NCI-H2081 (cell line): Measurements from ENCODE around the gene FNBP1L.

Experiments
- DNase-seq, 2 experiments: peaks; one replicate each; lab custom pipeline; 2025; lab: John Stamatoyannopoulos, UW

FNBP1L gene

DNA sequence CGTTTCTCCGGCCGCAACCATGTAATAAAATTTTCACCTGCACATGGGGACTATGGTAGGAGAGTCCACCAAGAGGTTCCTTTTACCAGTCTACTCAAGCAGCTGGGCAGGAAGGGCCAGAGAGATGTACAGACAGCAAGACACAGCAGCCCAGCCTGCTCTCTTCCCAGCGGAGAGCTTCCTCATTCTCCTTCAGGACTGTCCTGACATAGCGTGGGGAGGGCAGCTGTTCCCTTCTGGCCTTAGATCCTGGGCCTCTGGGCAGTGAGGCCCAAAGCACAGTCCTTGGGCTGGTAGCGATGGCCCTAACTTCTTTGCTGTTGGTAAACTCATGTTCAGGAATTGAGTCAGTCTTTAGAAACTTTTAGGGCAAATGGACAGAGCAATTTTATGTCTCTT, 144.6 kb downstream of the FNBP1L start:
- no peak for DNase-seq

DNA sequence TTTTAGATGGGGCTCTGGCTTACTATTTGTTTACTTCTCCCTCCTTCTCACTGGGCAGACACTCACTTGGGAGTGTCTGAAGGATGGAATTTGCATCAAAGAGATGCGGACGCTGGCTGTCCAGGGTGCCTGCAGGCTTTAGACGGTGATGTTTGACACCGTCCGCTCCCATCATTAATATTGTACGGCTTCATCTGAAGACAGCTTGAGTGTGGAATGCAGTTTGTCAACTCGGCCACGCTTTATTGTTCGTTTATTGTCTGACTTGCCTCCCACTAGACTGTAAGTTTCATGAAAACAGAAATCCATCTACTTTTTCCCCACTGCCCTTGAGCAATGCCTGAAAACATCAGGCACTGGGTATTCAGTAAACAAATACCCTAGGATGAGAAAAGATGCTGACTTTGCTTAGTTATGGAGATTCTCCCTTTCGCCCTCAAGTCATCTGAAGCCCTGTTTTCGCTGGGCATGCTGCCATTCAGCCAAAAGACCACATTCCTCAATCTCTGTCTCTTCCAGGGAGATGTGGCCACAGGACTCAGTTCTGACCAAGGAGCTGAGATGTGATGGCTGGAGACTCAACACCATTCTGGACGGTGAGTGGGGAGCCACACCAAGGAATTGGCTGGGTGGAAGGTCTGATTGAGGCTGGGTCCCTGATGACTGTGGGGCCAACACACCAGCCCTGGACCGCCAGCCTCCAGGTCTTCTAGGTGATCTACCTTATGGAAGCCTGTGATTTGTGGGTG, 146.1 kb downstream of the FNBP1L start:
- DNase-seq = no peak

DNA sequence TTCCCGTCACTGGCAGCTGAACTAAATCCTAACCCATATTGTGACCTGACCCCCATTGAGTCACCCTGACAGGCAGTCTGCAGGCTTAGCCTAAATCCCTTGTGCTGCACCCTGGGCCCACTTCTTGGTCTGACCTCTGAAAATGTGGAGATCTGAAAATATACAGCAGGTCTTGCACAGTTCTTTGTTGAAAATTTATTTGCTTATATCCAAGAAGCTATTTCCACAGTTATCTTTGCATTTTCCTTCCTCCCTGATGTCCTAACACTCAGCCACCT, 146.6 kb downstream of the FNBP1L start:
- no peak for DNase-seq

DNA sequence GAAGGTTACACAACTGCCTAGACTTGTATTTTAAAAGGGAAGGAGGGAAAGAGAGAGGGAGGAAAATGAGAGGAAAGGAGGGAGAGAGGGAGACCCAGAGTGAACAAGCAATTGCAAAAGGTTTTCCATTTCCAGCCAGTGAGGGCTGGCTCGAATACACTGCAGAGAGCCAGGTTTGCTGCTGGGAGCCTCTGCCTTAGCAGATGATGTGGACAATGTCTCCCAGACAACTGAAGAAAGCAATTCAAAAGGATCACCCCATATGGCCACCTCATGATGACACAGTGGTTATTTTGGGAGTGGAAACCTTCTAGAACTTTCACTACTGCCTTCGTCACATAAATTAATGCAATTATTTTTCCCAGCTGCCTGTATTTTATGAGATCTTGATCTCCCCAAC, 147.3 kb downstream of the FNBP1L start:
- DNase-seq = no peak

DNA sequence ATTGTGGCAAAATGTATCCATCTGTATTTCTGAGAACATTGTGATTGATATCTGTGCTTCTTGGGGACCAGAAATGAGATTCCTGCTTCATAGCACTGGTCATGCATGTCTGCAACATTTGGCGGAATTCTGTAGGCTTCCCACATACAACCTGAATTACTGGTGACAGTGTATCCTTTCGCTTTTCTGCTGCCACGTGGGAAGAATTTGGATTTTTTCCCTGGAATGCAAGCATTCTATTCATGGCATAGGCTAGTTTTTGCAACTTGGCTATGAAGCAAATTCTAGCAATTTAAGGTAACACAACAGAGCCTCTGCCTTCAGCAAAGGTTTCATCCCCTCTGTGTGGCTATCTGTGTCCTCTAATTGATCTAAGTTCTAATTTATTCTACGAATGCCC, 147.8 kb downstream of the FNBP1L start:
- DNase-seq = no peak

DNA sequence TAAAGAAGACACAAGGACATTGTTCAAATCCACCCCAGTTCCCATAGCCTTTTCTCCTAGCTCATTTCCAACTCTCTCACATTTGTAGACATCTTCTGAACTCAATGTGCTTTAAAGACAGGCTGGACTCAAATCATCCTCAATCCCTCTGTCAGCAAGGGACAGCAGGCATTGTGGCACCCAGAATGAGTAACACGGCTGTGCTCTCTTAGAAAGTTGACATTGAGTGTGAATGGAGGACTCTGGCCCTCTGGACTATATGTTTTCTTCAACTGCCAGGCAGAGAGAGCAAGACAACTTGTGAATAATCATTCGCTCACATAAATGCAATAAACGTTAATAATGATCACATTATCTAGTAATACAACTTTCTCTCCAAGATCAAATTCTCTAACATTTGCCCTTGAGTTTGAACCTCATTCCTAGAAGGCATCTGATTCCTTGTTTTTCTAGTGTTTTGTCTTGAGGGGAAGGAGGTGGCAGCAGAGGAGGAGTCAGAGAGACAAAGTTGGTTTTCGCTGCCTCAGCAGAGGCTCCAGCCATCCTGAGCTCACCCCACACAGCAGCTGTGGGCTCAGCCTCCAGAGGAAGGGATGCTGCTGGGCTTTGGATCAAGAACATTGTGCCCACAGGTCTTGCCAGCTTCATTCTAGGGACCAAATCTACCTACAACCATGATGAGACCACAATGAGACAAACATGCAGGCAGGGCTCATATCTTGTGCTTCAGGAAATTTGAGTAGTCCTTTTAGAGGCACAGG, 148.6 kb downstream of the FNBP1L start:
- no peak for DNase-seq

DNA sequence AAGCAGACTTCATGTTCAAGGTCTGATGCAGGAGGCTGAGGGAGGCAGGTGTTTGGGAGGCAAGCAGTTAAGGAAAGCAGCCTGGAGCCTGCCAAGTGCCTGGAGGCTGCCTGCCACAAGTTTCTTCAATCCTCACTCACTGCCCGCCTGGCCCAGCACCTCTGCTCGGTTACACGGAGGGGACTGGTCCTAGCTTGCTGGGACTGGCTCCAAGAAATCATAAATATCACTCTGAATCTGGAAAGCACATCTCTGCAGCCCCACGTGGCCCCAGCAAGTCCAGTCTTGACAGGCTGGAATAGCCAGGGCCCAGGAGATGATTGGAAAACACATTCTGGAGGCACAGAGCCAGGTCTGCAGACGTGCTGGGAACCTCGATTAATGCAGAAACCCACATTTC, 149.8 kb downstream of the FNBP1L start:
- DNase-seq = no peak

DNA sequence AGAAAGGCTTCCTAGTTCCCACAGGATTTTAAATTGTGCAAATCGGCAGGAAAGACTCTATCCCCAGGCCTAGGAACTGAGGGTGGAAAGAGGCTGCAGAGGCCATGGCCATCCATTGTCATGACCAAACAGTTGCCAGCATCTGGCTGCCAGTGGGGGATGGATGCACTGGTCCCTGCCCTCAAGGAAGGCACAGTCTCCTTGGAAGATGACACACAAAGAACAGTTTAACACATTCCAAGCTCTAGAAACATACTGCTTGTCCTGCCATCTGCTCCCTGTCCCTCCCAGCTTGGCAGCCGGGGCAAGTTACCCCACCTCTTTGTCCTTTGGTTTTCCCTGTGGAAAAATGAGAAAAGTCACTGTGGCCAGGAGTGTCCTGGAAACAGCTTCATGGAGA, 150.5 kb downstream of the FNBP1L start:
- no peak for DNase-seq

DNA sequence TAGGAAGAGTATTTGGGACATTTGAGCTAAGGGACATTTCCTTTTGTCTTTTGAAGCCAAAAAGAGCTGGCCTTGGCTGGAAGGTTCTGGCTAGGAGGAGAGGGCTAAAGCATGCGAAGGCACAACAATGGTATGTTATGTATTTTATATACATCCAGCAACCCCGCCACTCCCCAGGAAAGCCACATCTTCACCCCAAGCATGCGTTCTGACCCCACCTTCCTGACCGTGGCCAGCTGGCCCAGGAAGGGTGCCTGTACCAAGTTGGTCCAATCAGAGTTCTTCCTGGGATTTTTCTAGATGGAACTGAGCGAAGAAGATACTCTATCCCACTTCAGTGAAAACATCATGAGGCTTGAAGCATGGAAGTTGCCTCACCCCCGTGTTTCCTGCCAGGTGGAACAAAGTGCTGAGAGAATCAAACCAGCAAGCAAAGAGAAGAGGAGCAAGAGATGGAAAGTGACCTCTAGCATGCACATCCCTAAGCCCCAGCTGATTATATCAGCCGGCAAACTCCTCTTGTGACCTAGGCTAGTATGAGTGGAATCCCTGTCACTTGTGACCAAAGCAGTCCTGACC, 151.0 kb downstream of the FNBP1L start:
- no peak for DNase-seq

DNA sequence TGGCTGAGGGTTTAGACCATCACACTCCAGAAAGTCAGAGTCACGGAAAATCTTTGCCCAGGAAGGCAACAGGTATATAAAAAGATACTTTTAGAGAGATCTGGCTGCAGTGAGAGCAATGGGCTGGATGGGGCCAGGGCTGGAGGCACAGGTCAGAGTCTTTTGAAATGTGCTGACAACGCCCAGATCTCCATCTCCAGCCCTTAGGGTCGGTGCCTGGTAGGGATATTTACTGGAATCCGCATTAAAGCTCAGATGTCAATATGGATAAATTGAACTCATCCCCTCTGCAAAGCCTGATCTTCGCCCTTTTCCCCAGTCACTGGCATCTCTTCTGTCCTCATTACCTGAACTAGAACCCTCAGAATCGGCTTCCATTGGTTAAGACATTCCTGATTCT, 151.6 kb downstream of the FNBP1L start:
- DNase-seq = no peak

DNA sequence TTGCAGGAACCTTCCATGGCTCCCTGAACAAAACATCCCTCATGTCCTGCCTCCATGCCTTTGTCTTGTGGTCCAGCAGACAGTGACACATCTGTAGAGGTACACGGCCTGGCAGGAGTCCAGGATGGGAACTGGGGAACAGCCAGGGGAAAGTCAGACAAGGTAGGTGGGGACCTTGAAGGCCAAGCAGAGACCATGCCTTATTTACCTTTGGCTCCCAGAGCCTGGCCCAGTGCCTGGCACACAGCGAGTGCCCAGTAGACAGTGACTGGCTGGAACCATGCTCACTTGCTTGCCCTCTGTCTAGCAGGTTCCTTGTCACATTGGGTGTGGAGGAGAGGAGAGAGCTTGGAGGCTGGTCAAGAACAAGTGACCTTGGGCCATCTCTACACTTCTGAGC, 152.7 kb downstream of the FNBP1L start:
- DNase-seq = no peak

DNA sequence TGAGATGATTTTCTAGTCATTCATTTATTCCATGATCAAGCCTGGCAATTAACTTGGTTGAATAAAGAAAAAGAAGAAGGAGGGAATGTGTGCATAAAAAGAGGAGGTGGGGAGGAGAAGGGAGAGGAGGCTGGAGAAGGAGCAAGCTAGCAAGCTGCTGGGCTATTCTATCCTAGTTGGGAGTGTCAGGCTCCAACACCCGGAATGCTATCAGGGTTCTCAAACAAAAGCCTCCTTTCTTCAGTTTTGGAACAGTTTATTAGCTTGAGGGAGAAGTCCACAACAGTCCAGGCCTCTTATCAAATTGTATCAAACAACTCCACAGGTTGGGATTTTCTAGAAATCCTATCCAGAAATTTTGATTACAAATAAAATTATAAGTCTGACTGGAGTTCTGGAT, 153.8 kb downstream of the FNBP1L start:
- no peak for DNase-seq

DNA sequence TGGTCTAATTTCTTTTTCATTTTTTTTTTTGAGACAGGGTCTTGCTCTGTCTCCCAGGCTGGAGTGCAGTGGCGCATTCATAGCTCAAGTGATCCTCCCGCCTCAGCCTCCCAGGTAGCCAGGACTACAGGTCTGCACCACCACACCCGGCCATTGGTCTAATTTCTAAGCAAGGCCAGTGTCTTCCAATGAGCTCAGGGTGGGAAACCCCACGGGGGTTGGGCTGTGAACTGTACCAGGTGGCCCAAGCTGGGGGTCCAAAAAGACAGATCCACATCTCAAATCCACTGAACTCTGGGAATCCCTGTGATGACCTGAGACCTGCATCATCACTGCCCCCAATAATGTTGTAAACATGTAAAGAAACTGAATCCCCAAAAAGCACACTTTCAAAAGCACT, 154.2 kb downstream of the FNBP1L start:
- no peak for DNase-seq

DNA sequence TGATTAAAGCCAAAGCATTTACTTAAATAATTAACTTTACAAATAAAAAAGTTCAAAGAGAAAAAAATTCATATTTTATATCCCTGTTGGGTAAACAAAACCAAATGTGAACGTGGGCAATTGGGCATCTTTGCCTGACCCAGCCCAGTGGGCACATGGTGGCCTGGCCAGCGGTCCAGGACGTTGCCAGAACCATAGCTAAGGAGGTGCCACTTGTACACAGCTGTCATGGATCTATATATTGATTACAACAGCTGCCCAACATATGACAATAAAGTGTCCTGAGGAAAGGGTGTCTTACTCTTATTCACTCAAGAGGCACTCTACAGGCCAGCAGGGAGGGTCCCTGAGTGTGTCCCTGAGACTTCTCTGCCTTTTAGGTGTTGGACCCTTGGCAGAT, 155.2 kb downstream of the FNBP1L start:
- DNase-seq = no peak

DNA sequence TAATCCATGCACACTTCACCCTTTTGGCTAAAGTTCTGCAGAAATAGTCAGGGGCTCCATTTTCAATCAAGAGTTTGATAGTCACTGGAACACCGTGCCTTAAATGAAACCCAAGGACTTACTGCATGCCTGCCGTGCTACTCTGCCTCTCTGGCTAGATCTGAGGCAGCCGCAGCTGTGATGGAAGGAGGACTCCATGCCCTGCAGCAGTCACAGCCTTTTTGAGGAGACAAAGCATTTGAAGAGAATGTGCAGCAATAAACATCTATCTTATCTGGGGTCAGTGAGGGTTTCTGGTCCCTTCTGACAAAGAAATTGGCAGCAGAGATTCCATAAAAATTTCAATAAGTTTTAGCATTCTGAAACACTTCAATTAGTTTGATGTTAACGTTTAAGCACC, 155.7 kb downstream of the FNBP1L start:
- no peak for DNase-seq
